RWPE2 (cell line): ENCODE data around the gene AP5S1.
"Not testable (repeated sequence)": the region's sequence is repeated elsewhere in the genome, so short reads cannot be mapped to it uniquely, and the experiment has no call there.

Source experiments
- ATAC-seq: fragments of 200-7000 bp; cut with Tn5 transposase; 3 replicates; pipeline ENCODE4 v1.9.1; 2021; ENCODE audit warnings: low read depth
- DNase-seq: peaks from one replicate; pipeline ENCODE4 v3.0.0-alpha.2; 2020; ENCODE audit warnings: low spot score
- H3K27ac ChIP-seq: fragments of 450-650 bp; 2 replicates; pipeline ENCODE4 v1.5.1; 2017; ENCODE audit warnings: mild to moderate bottlenecking; ENCODE audit not compliant: poor library complexity, severe bottlenecking
- H3K27me3 ChIP-seq: fragments of 250-450 bp; sonication (Bioruptor Pico); 2 replicates; pipeline ENCODE4 v1.5.1; 2021; ENCODE audit warnings: mild to moderate bottlenecking, moderate library complexity; ENCODE audit not compliant: insufficient read depth, poor library complexity, severe bottlenecking
- H3K36me3 ChIP-seq: fragments of 250-450 bp; sonication (Bioruptor Pico); 2 replicates; pipeline ENCODE4 v1.5.1; 2020; ENCODE audit warnings: low read depth, mild to moderate bottlenecking, moderate library complexity
- H3K4me1 ChIP-seq: fragments of 250-450 bp; sonication (Bioruptor Pico); 2 replicates; pipeline ENCODE4 v1.5.1; 2021; ENCODE audit warnings: mild to moderate bottlenecking, moderate library complexity; ENCODE audit not compliant: insufficient read depth, poor library complexity, severe bottlenecking
- H3K4me3 ChIP-seq: fragments of 250-450 bp; sonication (Bioruptor Pico); 2 replicates; pipeline ENCODE4 v1.5.1; 2021; ENCODE audit warnings: mild to moderate bottlenecking, moderate library complexity; ENCODE audit not compliant: severe bottlenecking
- H3K9me3 ChIP-seq: fragments of 250-450 bp; sonication (Bioruptor Pico); 2 replicates; pipeline ENCODE4 v1.5.1; 2021; ENCODE audit warnings: mild to moderate bottlenecking, moderate library complexity; ENCODE audit not compliant: severe bottlenecking
- CTCF ChIP-seq: fragments of 450-650 bp; IDR thresholded peaks from one replicate; pipeline ENCODE4 v1.5.1; 2017; ENCODE audit warnings: mild to moderate bottlenecking, moderate library complexity; ENCODE audit not compliant: poor library complexity, severe bottlenecking

Gene AP5S1

DNA sequence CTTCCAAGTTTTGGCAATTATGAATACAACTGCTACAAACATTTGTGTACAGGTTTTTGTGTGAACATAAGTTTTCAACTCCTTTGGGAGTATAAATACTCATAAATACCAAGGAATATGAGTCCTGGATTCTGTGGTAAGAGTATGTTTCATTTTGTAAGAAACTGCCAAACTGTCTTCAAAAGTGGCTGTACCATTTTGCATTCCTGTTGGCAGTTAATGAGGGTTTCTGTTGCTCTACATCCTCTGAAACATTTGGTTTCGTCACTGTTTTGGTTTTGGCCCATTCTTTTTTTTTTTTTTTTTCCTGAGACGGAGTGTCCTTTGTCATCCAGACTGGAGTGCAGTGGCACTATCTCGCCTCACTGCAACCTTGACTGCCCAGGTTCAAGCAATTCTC, 8.5 kb downstream of the AP5S1 start:
- no peaks in the 10 kb centered on the region for H3K9me3 ChIP-seq
- TF ChIP-seq CTCF, result no peak
- H3K36me3 ChIP-seq, result no peaks in the 10 kb centered on the region
- no peak overlapping the region for H3K4me3 ChIP-seq
- H3K27ac ChIP-seq, result no peak overlapping the region
- ATAC-seq (no peak), DNase-seq (no peak)
- H3K4me1 ChIP-seq, result no peaks in the 10 kb centered on the region
- H3K27me3 ChIP-seq, result no peaks in the 10 kb centered on the region

GRCh38 chr20:3829891-3830290, 9.5 kb downstream of the AP5S1 start:
- not testable (repeated sequence) for H3K36me3 ChIP-seq, H3K4me3 ChIP-seq, H3K27ac ChIP-seq, H3K4me1 ChIP-seq, DNase-seq, ATAC-seq, H3K9me3 ChIP-seq, H3K27me3 ChIP-seq

DNA sequence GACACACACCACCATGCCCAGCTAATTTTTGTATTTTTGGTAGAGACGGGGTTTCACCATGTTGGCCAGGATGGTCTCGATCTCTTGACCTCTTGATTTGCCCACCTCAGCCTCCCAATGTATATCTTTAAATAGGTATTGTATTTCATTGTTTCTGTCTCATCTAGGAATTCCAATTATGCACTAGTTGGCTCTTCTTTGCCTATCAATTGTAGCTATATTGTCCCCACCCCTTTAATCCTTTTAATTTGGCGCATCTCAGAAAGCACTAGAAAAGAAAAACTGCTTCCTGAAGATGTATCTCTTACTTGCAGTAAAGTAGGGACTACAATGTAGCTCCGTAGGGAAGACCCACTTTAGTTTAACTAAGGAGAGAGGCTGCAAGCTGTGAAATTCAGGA, 15.8 kb downstream of the AP5S1 start:
- no peaks in the 10 kb centered on the region for H3K4me1 ChIP-seq
- H3K4me3 ChIP-seq, result no peak overlapping the region
- H3K27ac ChIP-seq, result no peak overlapping the region
- DNase-seq (no peak), ATAC-seq (no peak)
- H3K27me3 ChIP-seq, result no peaks in the 10 kb centered on the region
- no peak for TF ChIP-seq CTCF
- H3K36me3 ChIP-seq, result no peaks in the 10 kb centered on the region
- H3K9me3 ChIP-seq, result peaks cover 5% of the 10 kb centered on the region

DNA sequence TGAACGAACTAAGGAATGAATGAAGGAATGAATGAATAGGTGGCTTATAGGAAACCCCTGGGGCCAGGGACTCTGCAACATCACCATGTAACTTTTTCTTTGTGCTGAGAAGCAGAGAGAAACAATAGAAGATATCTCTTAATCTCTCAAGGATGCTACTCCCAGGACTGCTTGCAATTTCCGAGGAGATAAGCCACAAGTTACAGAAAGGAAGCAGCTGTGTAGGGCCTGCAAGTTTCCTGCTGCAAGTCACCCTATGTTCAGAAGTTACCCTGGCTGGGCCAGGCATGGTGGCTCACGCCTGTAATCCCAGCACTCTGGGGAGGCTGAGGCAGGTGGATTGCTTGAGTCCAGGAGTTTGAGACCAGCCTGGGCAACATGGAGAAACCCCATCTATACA, 19.0 kb downstream of the AP5S1 start:
- Histone ChIP-seq H3K27ac (no peak overlapping the region), H3K27me3 (no peaks in the 10 kb centered on the region), H3K4me3 (no peak overlapping the region), H3K36me3 (no peaks in the 10 kb centered on the region), H3K4me1 (peaks cover 7% of the 10 kb centered on the region), H3K9me3 (peaks cover 5% of the 10 kb centered on the region)
- no peak for ATAC-seq
- TF ChIP-seq CTCF, result no peak
- DNase-seq, result no peak

- not testable (repeated sequence) for H3K9me3 ChIP-seq, H3K27ac ChIP-seq, H3K4me3 ChIP-seq, H3K36me3 ChIP-seq, H3K27me3 ChIP-seq, DNase-seq, H3K4me1 ChIP-seq
- peak; percentile 54 for ATAC-seq
Observed at GRCh38 chr20:3840201-3840600, 19.9 kb downstream of the AP5S1 start.

DNA sequence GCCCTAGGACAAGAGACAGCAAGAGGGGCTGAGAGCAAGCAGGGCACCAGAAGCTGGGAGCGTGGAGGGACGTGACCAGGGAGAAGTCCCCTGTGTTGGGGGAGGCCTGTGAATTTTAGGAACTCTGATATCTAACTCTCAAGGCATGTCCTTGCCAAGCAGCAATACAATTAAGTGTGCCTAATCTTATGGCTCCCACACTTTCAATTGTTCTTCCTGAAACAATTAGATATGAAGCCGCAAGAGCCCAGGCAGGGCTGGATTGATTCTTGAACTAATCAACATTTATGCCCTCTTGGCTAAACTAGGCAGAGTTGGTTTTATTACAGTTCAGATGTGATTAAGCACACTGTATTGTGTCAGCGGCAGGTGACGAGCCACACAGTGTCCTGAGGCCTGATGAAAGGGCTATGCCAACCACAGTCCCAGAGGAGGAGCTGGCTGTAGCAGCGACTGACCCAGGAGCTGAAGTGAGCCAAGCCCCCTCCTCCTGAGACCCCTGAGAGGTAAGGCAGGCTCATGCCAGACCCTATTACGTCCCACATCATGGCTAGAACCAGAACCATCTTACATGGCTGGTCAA, 22.1 kb downstream of the AP5S1 start:
- H3K4me1 ChIP-seq, result peaks cover 12% of the 10 kb centered on the region
- no peaks in the 10 kb centered on the region for H3K36me3 ChIP-seq
- no peaks in the 10 kb centered on the region for H3K9me3 ChIP-seq
- H3K4me3 ChIP-seq, result no peak overlapping the region
- H3K27me3 ChIP-seq, result no peaks in the 10 kb centered on the region
- no peak for TF ChIP-seq CTCF
- peak overlapping the region; percentile 70 for H3K27ac ChIP-seq
- no peak for DNase-seq
- ATAC-seq, result no peak
